HG03460 (cell line): ENCODE data around the gene TRPM2.

Source experiments
- ATAC-seq: cut with Tn5 transposase; IDR thresholded peaks from one replicate; pipeline ENCODE4 v1.9.1; 2021; ENCODE audit not compliant: unreplicated experiment

Gene TRPM2

DNA sequence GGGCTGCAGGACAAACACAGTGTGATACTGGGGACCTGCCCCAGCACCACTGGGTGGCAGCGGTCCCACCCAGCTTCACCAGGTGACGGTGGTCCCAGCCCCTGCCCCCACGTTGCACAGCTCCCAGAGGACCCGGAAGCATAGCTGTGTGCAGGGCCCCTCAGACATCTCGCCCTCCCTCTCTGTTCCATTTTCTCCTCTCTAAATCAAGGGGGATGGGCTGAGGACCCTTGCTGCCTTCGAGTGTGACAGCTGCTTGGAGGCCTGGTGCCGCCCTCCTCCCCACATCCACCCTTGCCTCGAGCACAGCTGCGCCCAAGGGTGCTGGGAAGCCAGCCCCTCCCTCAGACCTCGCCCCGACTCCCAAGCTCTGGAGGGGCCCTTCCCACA, 85.8 kb downstream of the TRPM2 start:
- ATAC-seq, result no peak

DNA sequence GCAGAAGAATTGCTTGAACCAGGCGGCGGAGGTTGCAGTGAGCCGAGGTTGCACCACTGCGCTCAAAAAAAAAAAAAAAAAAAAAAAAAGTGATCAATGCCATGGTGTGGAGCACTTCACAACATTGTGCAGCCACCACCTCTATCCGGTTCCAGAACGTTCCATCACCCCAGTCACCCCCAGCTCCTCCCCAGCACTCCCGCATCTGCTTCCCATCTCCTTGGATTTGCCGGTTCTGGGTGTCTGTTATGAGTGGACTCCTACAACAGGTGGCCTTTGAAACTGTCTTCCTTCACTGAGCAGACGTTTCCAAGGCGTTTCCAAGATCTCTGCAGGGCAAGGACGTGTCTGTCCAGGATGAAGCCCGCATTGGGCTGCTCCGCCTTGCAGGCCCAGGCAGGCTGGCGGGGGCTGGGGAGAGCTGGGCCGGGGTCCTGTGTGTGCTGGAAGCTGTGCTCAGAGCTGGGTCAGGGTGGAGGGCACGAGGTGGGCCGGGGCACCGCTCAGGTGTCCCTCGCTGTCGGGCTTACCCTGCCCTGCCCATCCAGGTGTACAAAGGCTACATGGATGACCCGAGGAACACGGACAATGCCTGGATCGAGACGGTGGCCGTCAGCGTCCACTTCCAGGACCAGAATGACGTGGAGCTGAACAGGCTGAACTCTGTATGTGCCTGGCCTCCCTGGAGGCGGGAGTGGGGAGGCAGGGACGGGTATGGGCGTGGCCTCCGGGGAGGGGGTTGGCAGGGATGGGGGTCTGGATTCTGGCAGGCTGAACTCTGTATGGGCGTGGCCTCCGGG, 87.0 kb downstream of the TRPM2 start:
- ATAC-seq, result no peak

DNA sequence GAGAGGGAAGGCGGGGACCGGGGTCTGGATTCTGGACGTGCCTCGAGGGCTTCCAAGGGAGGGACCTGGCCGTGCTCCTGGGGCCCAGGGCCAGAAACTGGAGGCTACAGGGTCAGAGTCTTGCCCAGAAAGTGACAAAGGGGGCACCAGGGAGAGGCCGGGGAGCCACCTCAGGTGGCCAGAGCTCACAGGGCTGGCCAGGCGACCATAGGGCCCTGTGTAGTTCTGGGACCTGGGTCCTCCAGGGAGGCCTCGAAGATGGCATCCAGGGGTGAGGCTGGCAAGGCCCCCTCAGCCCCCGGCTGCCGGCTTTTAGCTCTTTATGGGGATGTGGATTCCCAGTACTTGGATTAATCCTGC, 87.6 kb downstream of the TRPM2 start:
- ATAC-seq, result no peak

DNA sequence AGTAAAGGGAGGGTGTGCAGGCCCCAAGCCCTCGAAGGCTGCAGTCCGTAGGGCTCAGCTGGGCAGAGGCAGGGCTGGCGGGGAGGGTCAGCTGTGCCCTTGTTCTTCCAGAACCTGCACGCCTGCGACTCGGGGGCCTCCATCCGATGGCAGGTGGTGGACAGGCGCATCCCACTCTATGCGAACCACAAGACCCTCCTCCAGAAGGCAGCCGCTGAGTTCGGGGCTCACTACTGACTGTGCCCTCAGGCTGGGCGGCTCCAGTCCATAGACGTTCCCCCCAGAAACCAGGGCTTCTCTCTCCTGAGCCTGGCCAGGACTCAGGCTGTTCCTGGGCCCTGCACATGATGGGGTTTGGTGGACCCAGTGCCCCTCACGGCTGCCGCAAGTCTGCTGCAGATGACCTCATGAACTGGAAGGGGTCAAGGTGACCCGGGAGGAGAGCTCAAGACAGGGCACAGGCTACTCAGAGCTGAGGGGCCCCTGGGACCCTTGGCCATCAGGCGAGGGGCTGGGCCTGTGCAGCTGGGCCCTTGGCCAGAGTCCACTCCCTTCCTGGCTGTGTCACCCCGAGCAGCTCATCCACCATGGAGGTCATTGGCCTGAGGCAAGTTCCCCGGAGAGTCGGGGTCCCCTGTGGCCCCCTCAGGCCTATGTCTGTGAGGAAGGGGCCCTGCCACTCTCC, 88.3 kb downstream of the TRPM2 start:
- no peak for ATAC-seq

DNA sequence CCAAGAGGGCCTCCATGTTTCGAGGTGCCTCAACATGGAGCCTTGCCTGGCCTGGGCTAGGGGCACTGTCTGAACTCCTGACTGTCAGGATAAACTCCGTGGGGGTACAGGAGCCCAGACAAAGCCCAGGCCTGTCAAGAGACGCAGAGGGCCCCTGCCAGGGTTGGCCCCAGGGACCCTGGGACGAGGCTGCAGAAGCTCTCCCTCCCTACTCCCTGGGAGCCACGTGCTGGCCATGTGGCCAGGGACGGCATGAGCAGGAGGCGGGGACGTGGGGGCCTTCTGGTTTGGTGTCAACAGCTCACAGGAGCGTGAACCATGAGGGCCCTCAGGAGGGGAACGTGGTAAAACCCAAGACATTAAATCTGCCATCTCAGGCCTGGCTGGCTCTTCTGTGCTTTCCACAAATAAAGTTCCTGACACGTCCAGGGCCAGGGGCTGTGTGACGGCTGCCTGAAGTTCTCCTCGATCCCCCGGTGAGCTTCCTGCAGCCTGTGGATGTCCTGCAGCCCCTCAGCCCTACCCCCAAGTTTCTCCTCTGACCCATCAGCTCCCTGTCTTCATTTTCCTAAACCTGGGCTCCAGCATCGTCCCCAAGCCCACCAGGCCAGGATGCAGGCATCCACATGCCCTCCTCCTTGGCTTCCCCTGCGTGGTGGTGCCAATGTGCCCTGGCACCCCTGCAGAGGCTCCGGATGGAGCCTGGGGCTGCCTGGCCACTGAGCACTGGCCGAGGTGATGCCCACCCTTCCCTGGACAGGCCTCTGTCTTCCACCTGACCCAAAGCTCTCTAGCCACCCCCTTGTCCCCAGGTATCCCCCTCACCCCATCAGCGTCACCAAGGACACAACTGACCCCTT, 89.1 kb downstream of the TRPM2 start:
- ATAC-seq, result no peak

DNA sequence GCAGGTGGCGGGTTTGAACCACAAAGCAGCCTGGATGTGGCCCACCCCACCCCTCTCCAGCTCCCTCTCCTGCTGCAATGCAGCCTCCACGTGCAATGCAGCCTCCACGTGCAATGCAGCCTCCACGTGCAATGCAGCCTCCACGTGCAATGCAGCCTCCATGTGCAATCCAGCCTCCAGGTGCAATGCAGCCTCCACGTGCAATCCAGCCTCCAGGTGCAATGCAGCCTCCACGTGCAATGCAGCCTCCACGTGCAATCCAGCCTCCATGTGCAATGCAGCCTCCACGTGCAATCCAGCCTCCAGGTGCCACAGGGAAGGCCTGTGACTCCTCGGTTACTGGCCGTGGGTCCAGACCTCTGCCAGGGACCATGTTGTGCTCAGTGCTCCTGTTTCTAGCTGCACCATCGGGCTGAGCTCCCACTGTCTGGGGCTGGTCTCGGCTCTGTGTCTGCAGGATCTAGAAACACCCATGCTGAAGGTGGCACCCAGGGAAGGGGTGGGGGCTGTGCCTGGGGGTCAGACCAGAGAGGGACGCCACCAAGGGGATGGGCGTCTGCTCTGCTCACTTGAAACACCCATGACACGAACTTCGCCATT, 90.0 kb downstream of the TRPM2 start:
- no peak for ATAC-seq

DNA sequence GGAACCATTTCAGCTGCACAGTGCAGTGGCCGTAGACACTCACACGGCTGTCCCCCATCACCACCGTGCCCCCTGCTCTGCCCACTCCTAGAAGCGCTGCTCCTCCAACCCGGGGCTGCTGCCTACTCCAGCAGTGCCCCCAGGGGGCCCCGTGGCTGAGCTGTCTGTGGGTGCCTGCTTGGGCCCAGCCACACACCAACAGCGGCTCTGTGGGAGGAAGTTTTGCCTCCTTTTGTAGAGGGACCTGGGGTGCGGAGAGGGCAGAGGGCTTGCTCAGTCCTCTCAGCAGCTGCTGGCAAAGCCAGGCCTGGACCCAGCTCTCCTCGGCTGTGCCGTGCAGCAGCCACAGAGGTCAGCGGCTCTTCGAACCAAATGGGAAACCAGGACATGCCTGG, 90.5 kb downstream of the TRPM2 start:
- ATAC-seq, result no peak

DNA sequence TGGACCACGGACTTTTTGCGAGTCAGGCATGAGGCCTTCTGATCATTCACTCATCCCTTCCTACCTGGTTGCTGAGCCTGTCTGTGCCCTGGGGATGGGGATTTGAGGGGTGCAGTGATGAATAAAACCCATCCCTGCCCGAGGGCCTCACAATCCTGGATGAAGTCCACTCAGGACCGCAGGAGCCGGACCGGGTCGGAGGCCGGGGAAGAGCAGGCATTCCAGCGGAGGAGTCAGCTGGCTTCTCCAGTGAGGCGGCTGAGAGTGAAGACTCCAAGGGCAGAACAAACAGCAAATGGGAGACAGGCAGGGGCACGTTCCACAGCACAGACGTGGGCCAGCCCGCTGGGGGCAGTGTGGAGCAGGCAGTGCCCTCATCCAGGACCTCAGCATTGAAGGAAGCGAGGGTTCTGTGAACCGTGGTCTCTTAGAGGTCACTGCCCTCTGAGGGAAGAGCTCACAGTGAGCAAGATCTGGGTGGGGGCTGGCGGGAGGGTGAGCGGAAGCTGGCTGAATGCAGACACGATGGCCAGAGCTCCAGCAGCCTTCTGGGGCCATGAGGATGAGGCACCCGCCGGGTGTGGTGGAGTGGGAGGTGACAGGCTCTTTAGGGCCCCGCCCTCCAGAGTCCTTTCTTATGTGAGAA, 91.0 kb downstream of the TRPM2 start:
- no peak for ATAC-seq

DNA sequence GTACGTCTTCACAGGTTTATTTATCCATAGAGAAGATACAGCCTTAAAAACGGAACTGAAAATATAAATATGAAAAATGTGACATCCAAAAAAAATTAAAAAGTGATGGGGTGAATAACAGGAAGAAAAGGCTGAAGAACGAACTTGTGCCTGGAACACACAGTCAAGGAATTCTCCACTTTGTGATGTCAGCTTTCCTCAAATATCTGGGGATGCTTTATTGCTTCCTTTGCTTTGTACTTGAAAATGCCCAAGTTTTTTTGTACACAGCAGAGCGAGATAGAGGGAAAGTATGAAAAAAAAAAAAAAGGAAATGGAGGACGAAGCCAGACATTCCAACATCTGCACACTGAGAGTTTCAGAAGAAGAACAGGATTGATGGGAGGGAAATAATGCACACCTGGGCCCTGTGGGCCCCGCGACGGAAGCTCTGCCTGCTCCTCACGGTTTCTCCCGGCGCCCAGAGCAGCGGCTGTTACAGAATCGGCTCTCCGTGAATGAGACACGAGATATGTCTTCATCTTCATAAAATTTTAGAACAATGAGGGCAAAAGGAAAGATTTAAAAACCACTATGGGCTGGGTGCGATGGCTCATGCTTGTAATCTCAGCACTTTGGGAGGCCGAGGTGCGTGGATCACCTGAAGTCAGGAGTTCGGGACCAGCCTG, 91.9 kb downstream of the TRPM2 start:
- no peak for ATAC-seq

DNA sequence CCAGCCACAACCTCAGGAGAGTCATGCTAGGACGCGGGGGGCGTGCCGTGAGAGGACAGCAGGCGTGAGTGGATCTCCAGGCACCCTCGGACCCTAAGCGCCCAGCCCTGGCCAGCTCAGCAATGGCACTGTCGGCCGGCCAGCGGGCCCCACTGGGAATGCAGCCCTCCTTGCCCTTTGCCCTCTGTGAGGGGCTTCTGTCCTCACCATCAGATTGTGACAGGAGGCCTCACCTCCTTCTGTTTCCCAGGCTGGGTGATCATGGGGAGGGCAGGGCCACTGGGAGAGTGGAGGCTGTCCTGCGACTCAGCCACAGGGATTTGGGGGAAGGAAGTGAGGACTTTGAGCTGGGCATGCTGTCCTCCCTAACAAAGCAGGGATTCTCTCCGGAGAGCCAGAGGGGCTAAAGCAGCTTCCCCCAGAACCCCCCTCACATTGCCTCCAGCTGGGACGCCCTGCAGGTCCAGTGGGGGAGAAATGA, 95.3 kb downstream of the TRPM2 start:
- ATAC-seq, result no peak

DNA sequence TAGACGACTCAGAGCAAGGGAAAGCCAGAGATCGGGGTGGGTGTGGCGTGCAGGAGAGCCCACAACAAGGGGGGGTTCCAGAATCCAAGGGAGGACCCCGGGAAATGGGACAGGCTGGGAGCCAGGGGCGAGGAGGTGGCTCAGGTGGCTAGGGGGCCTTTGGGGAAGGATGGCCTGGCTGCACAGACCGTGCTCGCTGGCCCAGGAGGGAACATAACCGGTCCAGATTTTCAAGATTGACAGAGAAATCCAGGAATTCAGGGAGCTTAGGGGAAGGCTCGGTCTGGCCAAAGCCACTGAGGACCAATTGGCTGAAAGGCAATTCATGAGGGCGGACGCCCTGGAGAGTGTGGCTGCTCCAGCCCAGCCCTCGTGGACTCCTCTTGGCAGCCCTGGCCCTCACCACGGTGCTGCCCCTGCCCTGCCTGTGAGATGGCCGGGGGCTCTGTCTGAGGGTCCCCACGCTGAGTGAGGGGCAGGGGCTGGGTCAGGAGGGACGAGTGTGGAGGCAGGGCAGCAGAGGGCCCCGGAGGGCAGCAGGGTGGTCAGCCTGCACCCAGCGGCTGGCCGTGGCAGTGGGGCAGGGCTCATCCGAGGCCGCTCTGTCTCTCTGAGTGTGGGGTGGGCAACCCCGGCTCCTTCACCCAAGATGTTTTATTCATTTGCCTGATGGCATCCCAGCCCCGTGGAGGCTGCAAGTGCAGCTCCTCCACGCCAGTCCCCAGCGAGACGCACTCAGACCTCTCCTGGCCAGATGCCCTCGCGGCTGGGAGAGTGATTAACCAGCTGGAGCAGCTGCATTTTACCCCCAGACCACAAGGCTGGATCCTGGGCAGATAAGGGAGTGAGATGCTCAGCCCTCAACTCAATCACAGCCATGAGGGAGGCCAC, 96.3 kb downstream of the TRPM2 start:
- ATAC-seq, result no peak

DNA sequence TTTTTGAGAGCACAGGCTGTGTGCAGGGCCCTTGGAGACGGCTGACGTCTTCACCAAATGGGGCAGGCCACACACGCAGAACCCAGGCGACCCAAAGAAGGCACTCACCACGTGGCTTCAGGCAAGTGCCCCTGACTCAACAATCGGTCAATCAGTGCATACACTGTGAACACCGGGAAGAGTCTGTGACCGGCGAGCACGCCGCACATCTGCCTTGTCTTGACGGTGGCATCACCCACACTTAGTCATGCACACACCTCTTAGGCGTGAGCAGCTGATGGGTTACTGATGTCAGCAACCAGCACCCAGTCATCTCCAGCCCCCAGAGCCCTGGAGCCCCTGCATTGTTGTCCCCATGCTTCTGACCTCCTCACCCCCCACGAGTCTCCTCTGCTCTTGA, 97.0 kb downstream of the TRPM2 start:
- no peak for ATAC-seq

DNA sequence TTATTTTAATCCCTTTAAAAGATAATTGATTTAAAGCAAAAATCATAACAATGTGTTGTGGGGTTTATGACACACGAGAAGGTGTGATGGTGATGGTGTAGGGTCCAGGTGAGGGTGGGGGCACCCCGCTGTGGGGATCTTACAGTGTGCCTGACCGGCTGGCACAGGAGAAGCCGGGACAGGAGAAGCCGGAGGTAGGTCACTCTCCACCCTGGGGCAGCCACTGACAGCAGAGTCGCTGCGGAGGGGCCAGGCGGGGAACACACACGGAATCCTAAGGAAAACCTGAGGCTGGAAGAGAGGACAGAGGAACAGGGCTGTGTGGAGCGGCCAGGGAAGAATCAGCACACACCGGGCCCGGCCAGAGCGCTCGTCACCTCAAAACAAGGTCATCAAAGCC, 97.6 kb downstream of the TRPM2 start:
- no peak for ATAC-seq

DNA sequence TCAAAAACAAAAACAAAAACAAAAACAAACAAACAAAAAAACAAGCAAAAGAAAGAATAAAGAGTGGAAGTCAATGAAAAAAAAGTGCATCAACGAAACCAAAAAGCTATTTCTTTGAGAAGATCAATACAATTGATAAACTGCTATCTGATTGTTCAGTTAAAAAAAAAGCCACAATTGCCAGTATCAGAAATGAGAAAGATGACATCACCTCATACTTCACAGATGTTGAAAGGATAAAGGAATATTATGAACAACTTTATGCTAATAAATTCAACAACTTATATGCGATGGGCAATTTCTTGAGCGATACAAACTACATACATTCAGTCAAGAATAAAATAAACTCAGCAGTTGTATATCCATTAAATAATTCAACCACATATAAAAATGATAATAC, 99.7 kb downstream of the TRPM2 start:
- ATAC-seq, result no peak

DNA sequence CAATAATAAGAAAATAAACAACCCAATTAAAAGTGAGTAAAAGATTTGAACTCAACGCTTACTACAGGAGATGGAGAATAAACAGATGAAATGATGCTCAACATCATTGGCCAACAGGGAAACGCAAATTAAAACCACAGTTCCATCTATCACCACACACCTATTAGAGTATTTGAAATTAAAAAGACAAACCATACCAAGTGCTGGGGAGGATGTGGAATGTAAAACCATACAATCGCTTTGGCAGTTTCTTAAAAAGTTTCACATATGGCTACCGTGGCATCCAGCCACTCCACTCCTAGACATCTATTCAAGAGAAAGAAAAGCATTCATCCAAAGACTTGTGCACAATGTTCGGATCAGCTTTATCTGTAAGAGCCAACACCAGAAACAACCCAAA, 100.6 kb downstream of the TRPM2 start:
- no peak for ATAC-seq

DNA sequence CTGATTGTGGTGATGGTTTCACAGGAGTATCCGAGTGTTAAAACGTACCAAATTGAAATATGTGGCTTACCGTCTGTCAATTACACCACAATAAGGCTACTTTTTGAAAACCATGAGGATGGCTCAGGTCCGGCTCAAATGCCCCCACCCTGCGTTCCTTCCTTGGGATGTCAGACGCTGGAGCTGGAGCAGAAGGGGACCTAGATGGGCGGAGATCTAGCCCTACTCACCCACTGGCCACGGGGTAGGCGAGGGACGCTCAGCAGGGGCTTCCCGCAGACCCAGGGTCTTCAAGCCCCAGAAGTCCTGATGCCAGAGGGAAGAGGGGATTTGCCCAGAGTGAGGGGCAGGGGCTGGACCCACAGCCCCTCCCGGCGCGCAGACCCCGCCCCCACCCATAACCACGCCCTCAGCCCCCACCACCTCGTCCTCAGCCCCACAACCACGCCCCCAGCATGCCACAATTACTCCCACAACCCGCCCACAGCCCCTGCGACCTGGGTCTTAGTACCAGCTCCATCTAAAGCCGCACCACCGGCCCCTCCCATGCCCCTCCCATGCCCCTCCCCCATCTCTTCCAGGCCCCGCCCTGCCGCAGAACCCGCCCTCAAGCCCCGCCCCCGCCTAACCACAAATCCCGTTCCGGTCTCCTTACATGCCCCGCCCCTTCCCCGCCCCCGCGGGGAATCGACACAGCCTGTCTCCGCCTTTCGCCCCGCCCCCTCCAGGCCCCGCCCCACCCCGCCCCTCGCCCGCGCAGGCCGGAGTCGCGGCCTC, 101.5 kb downstream of the TRPM2 start, which contains the start of gene LRRC3:
Gene LRRC3 (plus strand): TSS at position 764 of the 777 bp plus-strand sequence. CDS start 1,135 bp downstream, outside the sequence.
- ATAC-seq, result no peak

DNA sequence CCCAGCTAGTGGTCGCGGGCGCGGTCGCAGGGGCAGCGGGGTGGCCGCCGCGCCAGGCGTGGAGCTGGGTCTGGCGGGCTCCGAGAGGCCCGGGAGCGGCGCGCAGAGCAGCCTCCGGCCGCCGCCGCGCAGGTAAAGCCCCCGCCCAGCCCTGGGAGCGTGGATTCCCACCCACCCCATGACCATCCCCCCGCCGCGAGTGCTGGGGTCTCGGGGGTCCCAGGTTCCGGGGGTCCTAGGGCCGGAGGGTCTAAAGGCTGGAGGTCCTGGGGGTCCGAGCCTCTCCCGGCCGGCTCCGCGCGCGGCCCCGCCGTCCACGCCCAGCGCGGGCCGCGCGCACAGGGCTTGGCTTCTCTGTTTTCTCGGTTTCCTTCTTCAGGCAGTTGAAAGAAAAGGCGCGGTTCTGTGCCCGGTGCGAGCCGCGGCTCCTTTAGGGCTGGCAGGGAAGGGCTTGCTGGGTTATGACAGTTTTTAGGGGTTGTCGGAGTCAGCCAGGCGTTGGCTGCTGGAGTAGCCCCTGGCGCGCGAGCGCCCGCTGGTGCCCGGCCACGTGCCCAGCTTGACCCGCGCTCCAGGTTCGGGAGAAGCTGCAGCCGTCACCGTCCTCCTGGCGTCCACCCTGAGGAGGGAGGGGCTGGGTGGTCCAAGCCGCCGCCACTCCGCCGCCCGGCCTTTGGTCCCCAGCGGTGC, 102.2 kb downstream of the TRPM2 start:
- ATAC-seq, result no peak
